Activated naive CD8-positive, alpha-beta T cell treated with anti-CD3 and anti-CD28 coated beads, Interleukin-2, amount 50 U/mL, for 24 hours (primary cell): ENCODE measurements around the gene CYB5R3.
"Not testable (repeated sequence)": the region's sequence is repeated elsewhere in the genome, so short reads cannot be mapped to it uniquely, and the experiment has no call there.

Source experiments
- ATAC-seq: fragments of 150-1000 bp; cut with Tn5 transposase; one replicate; pipeline ENCODE4 v1.10.0; 2021
- DNase-seq: peaks from one replicate; pipeline ENCODE4 v3.0.0; 2021
- H3K27ac Mint-ChIP-seq: one replicate; pipeline ENCODE4 v1.8.0; 2021; ENCODE audit warnings: mild to moderate bottlenecking, mixed read lengths
- H3K27me3 Mint-ChIP-seq: one replicate; pipeline ENCODE4 v1.8.0; 2021; ENCODE audit warnings: mixed read lengths
- H3K36me3 Mint-ChIP-seq: one replicate; pipeline ENCODE4 v1.8.0; 2021; ENCODE audit warnings: low read depth, mixed read lengths
- H3K4me1 Mint-ChIP-seq: one replicate; pipeline ENCODE4 v1.8.0; 2021; ENCODE audit warnings: mixed read lengths
- H3K4me3 Mint-ChIP-seq: one replicate; pipeline ENCODE4 v1.8.0; 2021; ENCODE audit warnings: mild to moderate bottlenecking, moderate library complexity, mixed read lengths
- H3K9me3 Mint-ChIP-seq: one replicate; pipeline ENCODE4 v1.8.0; 2021; ENCODE audit warnings: mixed read lengths

The CYB5R3 gene

DNA sequence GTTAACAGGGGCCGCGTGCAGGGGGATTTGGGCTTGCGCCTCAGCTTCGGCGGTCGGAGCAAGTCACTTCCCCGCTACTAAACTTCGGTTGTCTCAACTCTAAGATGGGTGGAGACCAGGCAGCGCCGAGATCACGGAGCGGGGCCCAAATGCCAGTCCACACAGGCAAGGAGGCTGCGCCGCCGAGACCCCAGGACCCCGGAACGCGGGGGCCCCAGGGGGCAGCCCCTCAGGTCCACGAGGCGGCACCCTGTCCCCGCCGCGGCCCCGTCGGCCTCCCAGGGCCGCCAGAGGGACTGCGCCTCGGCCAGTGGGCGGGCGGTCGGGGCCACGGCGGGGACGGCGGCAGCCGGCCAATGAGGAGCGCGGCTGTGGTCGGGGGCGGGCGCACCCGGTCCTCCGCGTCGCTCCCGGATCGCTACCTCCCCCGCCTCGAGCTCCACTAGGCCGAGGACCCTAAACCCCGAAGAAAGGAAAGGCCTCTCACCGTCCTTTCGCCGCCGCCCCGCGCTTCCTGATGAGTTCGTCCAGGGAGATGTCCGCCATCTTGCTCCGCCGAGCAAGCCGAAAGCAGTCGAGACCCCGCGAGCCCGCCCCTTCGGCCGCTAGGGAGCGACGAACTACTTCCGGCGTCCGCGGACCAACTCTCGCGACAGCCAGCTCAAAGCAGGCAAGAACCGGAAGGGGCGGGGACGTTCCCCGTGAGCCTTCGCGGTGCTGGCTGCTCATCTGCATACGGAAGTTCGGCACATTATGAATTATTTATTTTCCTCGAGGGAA lies 34.7 kb downstream of the CYB5R3 start, which contains the start of gene POLDIP3:
Gene POLDIP3, minus strand, starts transcription at position 572 of the 780 bp plus-strand sequence. Its CDS starts 26 bp downstream, at position 546.
- Mint-ChIP-seq H3K4me3 (peak within 1 kb of the TSS; percentile 99), H3K9me3 (no peaks in the 10 kb centered on the region), H3K27me3 (peaks cover 8% of the 10 kb centered on the region), H3K27ac (peak within 1 kb of the TSS; percentile 100), H3K36me3 (peaks cover 27% of the 10 kb centered on the region), H3K4me1 (peaks cover 64% of the 10 kb centered on the region)
- ATAC-seq, result peak; percentile 64
- peak; percentile 99 for DNase-seq

DNA sequence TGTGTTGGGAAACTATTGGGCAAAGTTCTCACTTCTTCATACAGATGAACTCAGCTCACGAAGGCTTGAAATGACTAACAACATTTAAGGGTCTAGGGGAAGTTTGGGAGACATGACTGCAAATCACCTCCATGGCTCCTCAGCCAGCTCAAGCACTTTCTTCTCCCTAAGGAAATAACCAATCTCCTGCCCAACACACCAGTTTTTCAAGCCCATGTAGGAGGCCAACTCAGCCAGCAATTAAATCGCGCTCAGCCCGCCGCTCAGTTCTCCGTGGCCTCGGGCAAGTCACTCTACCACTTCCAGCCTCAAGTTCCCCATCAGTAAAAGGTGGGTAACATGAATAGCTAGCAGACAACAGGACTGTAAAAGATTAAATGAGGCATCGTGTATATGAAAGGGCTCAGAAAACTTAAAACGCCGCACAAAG lies 35.3 kb downstream of the CYB5R3 start:
- H3K4me1 Mint-ChIP-seq, result peaks cover 70% of the 10 kb centered on the region
- no peaks in the 10 kb centered on the region for H3K9me3 Mint-ChIP-seq

DNA sequence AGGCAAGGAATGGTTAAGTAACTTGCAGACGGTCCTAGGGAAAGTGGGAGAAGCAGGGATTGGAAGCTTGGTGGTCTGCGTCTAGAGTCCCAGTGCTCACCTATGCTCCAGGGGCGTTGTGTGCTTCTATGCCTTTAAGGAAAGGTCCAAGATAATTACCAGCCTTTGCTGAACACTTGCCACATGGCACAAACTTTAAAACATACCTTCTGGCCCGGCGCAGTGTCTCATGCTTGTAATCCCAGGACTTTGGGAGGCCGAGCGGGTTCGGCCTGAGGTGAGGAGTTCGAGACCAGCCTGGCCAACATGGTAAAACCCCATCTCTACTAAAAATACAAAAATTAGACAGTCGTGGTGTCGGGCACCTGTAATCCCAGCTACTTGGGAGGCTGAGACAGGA lies 36.9 kb downstream of the CYB5R3 start:
- H3K4me1 Mint-ChIP-seq, result peaks cover 75% of the 10 kb centered on the region
- no peak for ATAC-seq
- peak overlapping the region; percentile 39 for H3K27ac Mint-ChIP-seq
- H3K36me3 Mint-ChIP-seq, result peaks cover 33% of the 10 kb centered on the region
- DNase-seq, result no peak
- peaks cover 8% of the 10 kb centered on the region for H3K27me3 Mint-ChIP-seq
- peak overlapping the region; percentile 99 for H3K4me3 Mint-ChIP-seq
- H3K9me3 Mint-ChIP-seq, result no peaks in the 10 kb centered on the region

More for the DNA sequence above, 35.3 kb downstream of the CYB5R3 start:
- DNase-seq, result peak; percentile 33
- H3K4me3 Mint-ChIP-seq, result peak overlapping the region; percentile 99
- H3K27me3 Mint-ChIP-seq, result peaks cover 8% of the 10 kb centered on the region
- H3K27ac Mint-ChIP-seq, result peak overlapping the region; percentile 100
- ATAC-seq, result no peak
- peaks cover 27% of the 10 kb centered on the region for H3K36me3 Mint-ChIP-seq

DNA sequence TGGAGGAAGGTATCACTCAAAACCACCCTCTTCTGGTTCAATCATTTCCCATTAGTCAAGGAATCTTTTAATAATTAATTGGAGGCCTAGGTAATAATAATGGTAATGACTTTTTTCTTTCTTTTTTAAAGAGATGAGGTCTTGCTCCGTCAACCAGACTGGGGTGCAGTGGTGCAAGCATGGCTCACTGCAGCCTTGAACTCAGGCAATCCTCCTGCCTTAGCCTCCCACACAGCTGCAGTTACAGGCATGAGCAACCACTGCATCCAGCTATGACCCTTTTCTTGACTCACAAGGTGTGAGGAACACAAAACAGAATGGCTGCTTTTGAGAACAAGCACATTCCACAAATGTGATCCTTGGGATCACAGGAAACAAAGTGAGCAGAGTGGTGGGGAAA lies 38.1 kb downstream of the CYB5R3 start:
- Mint-ChIP-seq H3K27ac (peak overlapping the region; percentile 73), H3K9me3 (no peaks in the 10 kb centered on the region), H3K27me3 (peaks cover 8% of the 10 kb centered on the region), H3K4me1 (peaks cover 79% of the 10 kb centered on the region), H3K36me3 (peaks cover 36% of the 10 kb centered on the region), H3K4me3 (peak overlapping the region; percentile 52)
- ATAC-seq (no peak), DNase-seq (no peak)

DNA sequence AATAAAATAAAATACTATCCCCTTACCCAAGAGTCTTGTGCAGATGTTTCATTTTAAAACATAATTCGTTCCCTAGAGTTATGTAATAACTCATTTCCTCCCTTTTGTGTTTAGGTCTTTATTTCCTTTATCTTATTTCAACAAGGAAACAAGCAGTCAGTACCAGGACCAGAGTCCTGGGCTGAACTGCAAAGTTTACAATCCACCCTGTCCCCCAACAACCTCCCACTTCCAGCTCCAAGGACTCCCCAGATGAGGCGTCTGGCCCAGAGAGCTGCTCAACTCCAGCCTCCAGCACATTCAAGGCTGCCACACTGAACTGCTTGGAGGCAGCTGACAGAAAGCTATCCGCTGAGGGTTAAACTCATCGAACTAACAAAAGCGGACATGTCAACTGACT lies 39.0 kb downstream of the CYB5R3 start:
- Mint-ChIP-seq H3K27me3 (peaks cover 6% of the 10 kb centered on the region), H3K4me3 (no peak overlapping the region), H3K27ac (peak overlapping the region; percentile 65), H3K36me3 (peaks cover 36% of the 10 kb centered on the region), H3K4me1 (peaks cover 78% of the 10 kb centered on the region), H3K9me3 (no peaks in the 10 kb centered on the region)
- DNase-seq (no peak), ATAC-seq (no peak)

DNA sequence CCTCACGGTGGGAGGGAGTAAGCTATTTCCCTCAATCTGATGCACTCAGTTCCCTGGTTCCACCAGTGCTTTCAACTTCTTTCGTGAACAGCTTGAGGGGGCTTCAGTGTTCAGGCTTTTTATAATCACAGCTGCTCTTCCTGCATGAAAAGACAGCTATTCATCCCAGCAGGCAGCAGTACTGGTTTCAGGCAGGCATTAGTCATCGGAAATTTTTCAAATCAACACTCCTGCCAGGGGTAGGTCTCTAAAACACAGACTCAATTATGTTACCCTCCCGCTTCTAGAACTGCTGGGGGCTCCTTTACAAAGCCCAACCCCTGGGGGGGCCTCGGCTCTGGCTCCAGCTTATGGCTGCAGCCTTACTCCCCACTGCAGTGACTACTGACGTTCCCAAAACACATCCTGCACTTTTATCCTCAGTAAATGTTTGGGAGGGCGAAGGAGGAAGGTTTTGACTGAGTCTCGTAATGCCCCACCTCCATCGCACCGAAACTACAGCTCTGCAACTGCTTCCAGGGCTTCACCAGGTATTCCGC lies 40.3 kb downstream of the CYB5R3 start:
- H3K27me3 Mint-ChIP-seq, result no peaks in the 10 kb centered on the region
- ATAC-seq, result peak; percentile 79
- H3K36me3 Mint-ChIP-seq, result peaks cover 35% of the 10 kb centered on the region
- peak overlapping the region; percentile 24 for H3K4me3 Mint-ChIP-seq
- peaks cover 71% of the 10 kb centered on the region for H3K4me1 Mint-ChIP-seq
- no peaks in the 10 kb centered on the region for H3K9me3 Mint-ChIP-seq
- no peak overlapping the region for H3K27ac Mint-ChIP-seq
- DNase-seq, result no peak

DNA sequence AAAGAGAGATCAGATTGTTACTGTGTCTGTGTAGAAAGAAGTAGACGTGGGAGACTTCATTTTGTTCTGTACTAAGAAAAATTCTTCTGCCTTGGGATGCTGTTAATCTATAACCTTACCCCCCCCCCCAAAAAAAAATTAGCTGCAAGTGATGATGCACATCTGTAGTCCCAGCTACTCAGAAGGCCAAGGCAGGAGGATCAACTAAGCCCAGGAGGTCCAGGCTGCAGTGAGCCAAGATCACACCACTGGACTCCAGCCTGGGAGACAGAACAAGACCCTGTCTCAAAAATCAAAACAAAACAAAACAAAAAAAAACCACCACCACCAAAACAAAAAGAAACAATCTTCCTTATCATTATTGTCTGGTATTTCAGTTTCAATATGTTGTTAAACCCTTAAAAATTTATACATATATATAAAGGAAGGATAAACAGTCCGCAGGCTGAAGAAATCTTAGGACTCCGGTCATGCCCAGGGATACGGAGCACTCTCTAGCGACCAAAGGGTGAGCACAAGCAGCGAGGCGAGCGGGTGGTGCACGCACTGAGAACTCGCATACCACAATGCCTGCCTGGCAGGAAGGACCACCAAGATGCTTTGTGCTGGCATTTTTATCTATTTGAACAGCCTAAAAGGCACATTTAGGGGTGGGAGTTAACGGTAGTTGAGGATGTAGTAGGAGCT lies 40.9 kb downstream of the CYB5R3 start:
- no peak overlapping the region for H3K27ac Mint-ChIP-seq
- H3K4me1 Mint-ChIP-seq, result peaks cover 65% of the 10 kb centered on the region
- peak overlapping the region; percentile 24 for H3K4me3 Mint-ChIP-seq
- ATAC-seq, result no peak
- no peaks in the 10 kb centered on the region for H3K27me3 Mint-ChIP-seq
- DNase-seq, result no peak
- peaks cover 32% of the 10 kb centered on the region for H3K36me3 Mint-ChIP-seq
- H3K9me3 Mint-ChIP-seq, result no peaks in the 10 kb centered on the region

DNA sequence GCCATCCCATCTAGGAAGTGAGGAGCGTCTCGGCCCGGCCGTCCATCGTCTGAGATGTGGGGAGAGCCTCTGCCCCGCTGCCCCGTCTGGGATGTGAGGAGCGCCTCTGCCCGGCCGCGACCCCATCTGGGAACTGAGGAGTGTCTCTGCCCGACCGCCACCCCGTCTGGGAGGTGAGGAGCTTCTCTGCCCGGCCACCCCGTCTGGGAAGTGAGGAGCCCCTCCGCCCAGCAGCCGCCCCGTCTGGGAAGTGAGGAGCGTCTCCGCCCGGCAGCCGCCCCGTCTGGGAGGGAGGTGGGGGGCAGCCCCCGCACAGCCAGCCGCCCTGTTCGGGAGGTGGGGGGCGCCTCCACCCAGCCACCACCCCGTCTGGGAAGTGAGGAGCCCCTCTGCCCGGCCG lies 41.6 kb downstream of the CYB5R3 start:
- H3K9me3 Mint-ChIP-seq, DNase-seq, H3K27me3 Mint-ChIP-seq, H3K4me3 Mint-ChIP-seq, H3K27ac Mint-ChIP-seq, ATAC-seq: not testable (repeated sequence)
- Mint-ChIP-seq H3K4me1 (peaks cover 59% of the 10 kb centered on the region), H3K36me3 (peaks cover 30% of the 10 kb centered on the region)

DNA sequence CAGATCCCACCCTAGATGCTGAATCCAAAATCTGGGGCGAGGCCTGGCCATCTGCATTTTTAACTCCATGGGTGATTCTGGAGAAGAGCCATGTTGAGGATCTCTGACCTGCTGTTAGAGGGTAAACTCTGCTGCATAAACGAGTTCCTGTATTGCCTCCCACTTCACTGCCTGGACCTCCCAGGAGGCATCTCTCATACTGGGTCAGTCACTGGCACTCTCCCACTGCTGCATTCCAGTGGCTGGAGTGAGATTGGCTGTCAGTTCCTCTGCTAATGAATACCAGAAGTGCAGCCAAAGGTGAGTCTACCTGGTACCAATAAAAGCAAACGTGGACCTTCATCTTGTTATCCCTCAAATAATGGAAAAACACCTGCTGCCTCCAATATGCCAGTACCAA lies 44.8 kb downstream of the CYB5R3 start:
- DNase-seq (no peak), ATAC-seq (no peak)
- Mint-ChIP-seq H3K27ac (no peak overlapping the region), H3K36me3 (peaks cover 31% of the 10 kb centered on the region), H3K27me3 (no peaks in the 10 kb centered on the region), H3K4me1 (peaks cover 32% of the 10 kb centered on the region), H3K9me3 (no peaks in the 10 kb centered on the region), H3K4me3 (no peak overlapping the region)

DNA sequence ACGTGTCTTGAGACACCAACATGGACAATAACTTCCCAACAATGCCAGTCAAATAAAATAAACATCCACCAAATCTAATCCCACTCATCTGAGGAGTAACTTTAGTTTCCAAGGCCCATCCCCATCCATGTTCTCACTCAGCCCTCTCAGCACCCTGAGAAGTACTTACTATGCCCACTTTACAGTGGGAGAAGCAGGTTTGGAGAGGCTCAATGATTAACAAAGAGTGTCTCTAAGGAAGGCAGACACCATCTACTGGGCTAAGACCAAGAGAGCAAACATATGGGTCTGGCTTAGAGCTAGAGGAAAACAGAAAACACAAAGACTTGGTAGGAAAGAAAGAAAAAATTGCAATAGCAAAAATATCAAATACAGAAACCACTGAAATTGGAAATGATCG lies 45.8 kb downstream of the CYB5R3 start:
- Mint-ChIP-seq H3K27ac (no peak overlapping the region), H3K4me1 (peaks cover 22% of the 10 kb centered on the region), H3K4me3 (no peak overlapping the region), H3K9me3 (no peaks in the 10 kb centered on the region), H3K36me3 (peaks cover 36% of the 10 kb centered on the region), H3K27me3 (no peaks in the 10 kb centered on the region)
- ATAC-seq (no peak), DNase-seq (no peak)

DNA sequence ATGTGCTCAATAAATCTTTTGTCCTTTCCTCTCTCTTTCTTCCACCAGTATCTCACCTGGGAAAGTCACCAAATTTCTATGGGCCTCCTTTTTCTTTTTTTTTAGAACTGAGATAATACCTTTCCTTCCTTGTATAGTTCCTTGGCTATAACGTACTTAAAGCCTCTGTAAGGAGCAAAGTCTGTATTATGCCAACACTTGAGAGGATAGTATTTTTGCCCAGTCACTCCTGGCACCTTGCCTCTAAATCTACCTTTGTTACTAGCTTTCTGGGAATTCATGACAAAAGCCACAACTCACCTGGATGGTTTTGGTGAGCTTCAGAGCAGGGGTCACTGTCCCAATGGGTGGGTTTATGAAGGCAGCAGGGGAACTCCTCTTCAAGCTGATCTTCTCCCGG lies 46.7 kb downstream of the CYB5R3 start:
- H3K9me3 Mint-ChIP-seq, result no peaks in the 10 kb centered on the region

DNA sequence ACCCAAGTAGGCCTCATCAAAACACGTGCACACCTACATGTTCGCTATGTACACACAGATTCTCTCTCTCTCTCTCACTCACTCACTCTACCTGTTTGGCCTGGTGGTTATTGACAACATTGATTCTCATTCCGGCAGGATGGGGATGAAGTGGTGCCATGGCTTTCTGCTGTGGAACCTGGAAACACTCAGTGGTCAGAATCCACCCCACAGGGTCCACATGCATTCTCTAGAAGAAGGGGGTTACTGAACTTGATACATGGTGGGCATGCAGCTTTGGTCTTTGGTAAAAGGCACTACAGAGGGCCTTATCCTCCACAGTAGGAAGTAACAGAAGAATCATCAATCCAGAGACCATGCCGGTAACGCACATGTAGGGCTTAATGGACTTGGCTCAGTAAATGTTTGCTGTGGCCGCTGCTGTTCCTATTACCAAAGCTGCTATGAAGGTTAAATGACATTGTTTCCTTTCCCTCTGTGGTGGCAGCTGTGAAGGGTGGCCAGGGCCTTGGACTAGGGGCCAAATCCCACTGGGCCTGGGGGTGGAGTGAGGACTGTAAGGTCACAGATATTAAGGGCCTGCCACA lies 47.2 kb downstream of the CYB5R3 start:
- ATAC-seq, result no peak
- no peak for DNase-seq
- no peak overlapping the region for H3K27ac Mint-ChIP-seq
- peaks cover 36% of the 10 kb centered on the region for H3K36me3 Mint-ChIP-seq
- no peaks in the 10 kb centered on the region for H3K9me3 Mint-ChIP-seq
- no peak overlapping the region for H3K4me3 Mint-ChIP-seq
- peaks cover 17% of the 10 kb centered on the region for H3K4me1 Mint-ChIP-seq
- H3K27me3 Mint-ChIP-seq, result no peaks in the 10 kb centered on the region

More for the DNA sequence above, 46.7 kb downstream of the CYB5R3 start:
- no peak for DNase-seq
- H3K27ac Mint-ChIP-seq, result peak overlapping the region; percentile 18
- ATAC-seq, result no peak
- H3K4me3 Mint-ChIP-seq, result no peak overlapping the region
- H3K36me3 Mint-ChIP-seq, result peaks cover 34% of the 10 kb centered on the region
- no peaks in the 10 kb centered on the region for H3K27me3 Mint-ChIP-seq
- peaks cover 19% of the 10 kb centered on the region for H3K4me1 Mint-ChIP-seq

DNA sequence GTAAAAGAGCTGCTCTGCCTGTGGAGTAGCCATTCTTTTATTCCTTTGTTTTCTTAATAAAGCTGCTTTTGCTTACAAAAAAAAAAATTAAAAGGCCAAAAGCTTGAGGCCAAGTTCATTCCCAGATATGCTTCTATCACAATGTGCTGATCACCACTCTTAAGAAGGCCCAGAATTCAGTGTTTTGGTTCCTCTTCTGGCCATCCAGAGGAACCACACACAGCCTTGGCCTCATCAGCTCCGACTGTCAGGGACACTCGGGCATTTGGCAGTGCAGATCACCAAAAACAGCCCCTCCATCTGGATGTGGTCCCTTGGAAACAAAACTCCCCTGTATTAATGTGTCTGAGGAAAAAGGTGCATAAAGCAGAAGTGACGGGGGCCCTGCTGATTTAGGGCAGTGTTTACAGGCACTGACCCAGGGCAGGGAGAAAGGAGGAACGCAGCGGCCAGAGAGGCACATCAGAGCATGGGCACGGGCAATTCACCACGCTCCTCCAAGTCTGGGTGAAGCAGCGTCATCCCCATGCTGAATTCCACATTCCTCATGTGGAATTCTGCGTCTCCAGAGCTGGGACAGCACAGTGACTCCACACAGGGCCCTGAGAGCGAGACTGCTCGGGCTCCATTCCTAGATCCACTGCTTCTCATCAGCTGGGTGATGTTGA lies 52.2 kb downstream of the CYB5R3 start:
- DNase-seq, result no peak
- no peak for ATAC-seq
- Mint-ChIP-seq H3K4me3 (no peak overlapping the region), H3K4me1 (peaks cover 3% of the 10 kb centered on the region), H3K27me3 (no peaks in the 10 kb centered on the region), H3K36me3 (peaks cover 39% of the 10 kb centered on the region), H3K27ac (no peak overlapping the region), H3K9me3 (no peaks in the 10 kb centered on the region)

DNA sequence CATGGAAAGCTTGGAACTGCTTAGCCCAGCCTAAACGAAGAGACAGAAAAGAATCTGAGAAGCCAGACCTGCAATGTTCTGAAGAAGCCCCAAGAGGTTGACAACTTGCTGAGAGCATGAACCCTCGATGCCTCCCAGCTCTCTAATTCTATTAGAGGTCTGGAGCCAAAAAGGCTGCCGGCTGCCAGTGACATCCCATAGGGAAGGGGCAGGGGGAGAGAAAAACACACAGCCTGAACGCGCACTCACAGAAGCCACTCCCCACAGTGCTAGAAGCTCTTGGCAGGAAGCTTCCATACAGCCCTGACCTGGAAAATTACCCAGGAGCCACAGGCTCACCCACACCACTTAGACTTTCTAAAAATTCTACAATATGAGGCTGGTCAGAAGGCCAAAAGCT lies 52.9 kb downstream of the CYB5R3 start:
- H3K27ac Mint-ChIP-seq, result no peak overlapping the region
- no peak for DNase-seq
- H3K36me3 Mint-ChIP-seq, result peaks cover 37% of the 10 kb centered on the region
- H3K27me3 Mint-ChIP-seq, result no peaks in the 10 kb centered on the region
- H3K9me3 Mint-ChIP-seq, result no peaks in the 10 kb centered on the region
- H3K4me3 Mint-ChIP-seq, result no peak overlapping the region
- H3K4me1 Mint-ChIP-seq, result no peaks in the 10 kb centered on the region
- ATAC-seq, result no peak
